ENCODE measurements around the gene GNL1. TPM values are rescaled to one million over a fixed set of nuclear protein-coding genes. Genes with fewer than 3 reads are reported as not detected.

GNL1 gene
- total and polyA plus RNA-seq, 2 of the 8 experiments (the other 6 are each of a cell fraction or from before 2014, with no cell fraction given), result 42.4 to 67.8 TPM

DNA sequence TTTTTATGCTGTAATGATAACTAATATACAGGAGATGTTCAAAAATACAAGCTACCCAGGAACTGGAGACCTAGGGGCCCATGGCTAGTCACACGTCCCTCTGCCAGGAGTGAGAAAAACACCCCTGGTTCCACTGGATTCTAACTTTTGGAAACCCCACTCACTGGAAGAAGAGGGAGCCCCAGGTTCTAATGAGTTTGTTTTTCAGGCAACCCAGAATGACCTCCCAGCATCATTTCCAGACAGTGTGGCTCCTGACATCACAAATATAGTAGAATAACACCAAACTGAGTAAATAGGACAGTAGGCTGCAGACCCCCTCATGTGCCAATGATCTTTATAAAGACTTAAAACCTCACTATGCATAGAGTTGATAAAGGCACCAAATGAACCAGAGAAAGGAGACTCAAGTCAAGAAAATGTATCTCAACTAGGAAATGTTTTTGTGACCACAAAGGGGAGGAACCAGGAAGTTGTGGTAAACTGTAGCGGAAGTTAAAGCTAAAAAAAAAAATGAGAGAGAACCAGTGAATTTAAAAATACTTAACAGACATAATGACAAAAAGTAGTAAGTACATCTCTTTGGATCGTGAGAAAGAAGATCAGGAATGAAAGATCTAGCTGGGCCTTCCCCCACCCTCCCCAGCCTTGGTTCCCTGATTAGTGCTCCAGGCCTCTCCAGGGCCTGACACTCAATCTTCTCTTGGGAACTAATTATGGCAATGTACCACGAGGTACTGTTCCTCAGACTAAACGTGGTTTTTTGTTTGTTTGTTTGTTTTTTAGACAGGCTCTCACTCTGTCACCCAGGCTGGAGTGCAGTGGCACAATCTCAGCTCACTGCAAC lies 47.2 kb downstream of the GNL1 start:
- Histone ChIP-seq H3K18ac (ENCODE audit: extremely low read depth, low read length) (no peak overlapping the region), H2BK15ac (ENCODE audit: low read length) (no peak overlapping the region), H4K91ac (replicated peaks; ENCODE audit: insufficient read length, low read length) (no peak overlapping the region), H3K79me2 (ENCODE audit: control insufficient read depth in 1 of 2, insufficient read depth in 2 of 2, low read length in 2 of 2) (no peaks in the 10 kb centered on the region), H4K5ac (ENCODE audit: insufficient read length, low read depth, low read length) (no peak overlapping the region), H3K4me3 (ENCODE audit: extremely low read depth in 1 of 4, insufficient read depth in 2 of 4, low read depth in 3 of 4, low read length in 4 of 4) (no peak overlapping the region), H2BK5ac (ENCODE audit: low read depth, low read length) (no peak overlapping the region), H3K23me2 (ENCODE audit: low read depth, low read length) (no peaks in the 10 kb centered on the region), H2AK5ac (ENCODE audit: low read depth, low read length) (no peak overlapping the region), H3K4me2 (ENCODE audit: insufficient read depth in 1 of 2, low read depth in 2 of 2, low read length in 2 of 2) (no peak overlapping the region), H3K4me1 (replicated peaks in 1 of 4; ENCODE audit: control insufficient read depth in 3 of 4, insufficient read depth in 4 of 4, low read length in 3 of 4) (0 out of 7 replicates have a peak, but pooled peaks cover 0 to 2% (median 0%) of the 10 kb centered on the region in 4 experiments), H3K27ac (ENCODE audit: low read depth, low read length) (no peak overlapping the region), H3K27me3 (replicated peaks in 1 of 4; ENCODE audit: control insufficient read depth in 3 of 4, extremely low read depth in 1 of 4, insufficient read depth in 3 of 4, low read length in 3 of 4) (no peaks in the 10 kb centered on the region), H3K36me3 (ENCODE audit: control insufficient read depth in 2 of 4, insufficient read depth in 4 of 4, low read length in 3 of 4) (no peaks in the 10 kb centered on the region), H2BK12ac (ENCODE audit: low read depth, low read length) (no peak overlapping the region), H4K8ac (ENCODE audit: extremely low read depth, insufficient read depth, low read length) (no peak overlapping the region), H3K4ac (replicated peaks; ENCODE audit: insufficient read length, low read depth, low read length) (no peak overlapping the region), H3K9me3 (ENCODE audit: insufficient read depth in 2 of 2, low read depth in 1 of 2, low read length in 1 of 2) (no peaks in the 10 kb centered on the region), H2BK20ac (ENCODE audit: low read length) (no peak overlapping the region), H2AFZ (ENCODE audit: low read length) (no peak overlapping the region), H3K9ac (replicated peaks in 1 of 4; ENCODE audit: extremely low read depth in 1 of 4, low read depth in 3 of 4, low read length in 3 of 4) (no peak overlapping the region), H3K23ac (ENCODE audit: insufficient read length) (no peak overlapping the region), H2BK120ac (replicated peaks; ENCODE audit: low read depth, low read length) (no peak overlapping the region), H3K79me1 (ENCODE audit: low read depth, low read length) (no peaks in the 10 kb centered on the region), H3K56ac (replicated peaks; ENCODE audit: insufficient read length, low read depth, low read length) (no peak overlapping the region), H3K14ac (ENCODE audit: insufficient read length) (no peak overlapping the region), H4K20me1 (replicated peaks in 1 of 2; ENCODE audit: control insufficient read depth in 1 of 2, insufficient read depth in 2 of 2, low read length in 2 of 2) (no peaks in the 10 kb centered on the region)
- DNase-seq (ENCODE audit: low read depth in 1 of 2, low spot score in 2 of 2) (no peak), FAIRE-seq (no peak)
- WGBS, 2 experiments (ENCODE audit: extremely low coverage in 1 of 2, insufficient coverage in 1 of 2, insufficient read length in 1 of 2, insufficient replicate concordance in 2 of 2, low coverage in 1 of 2, low lambda C conversion rate in 2 of 2, missing lambda C conversion rate in 1 of 2), result 66% methylated on average over 5 of the region's 5 CpGs; no CpG with 5 or more reads in 1 of the 2 experiments
- ChIA-PET CTCF (ENCODE audit: partially characterized antibody) (interaction anchor here (0.6 to 6.0 kb wide), 9 partner anchors 9 to 34 kb away, joined by 3 to 46 read pairs (median 4); no protein-coding TSS in a partner anchor), POLR2A (ENCODE audit: partially characterized antibody) (interaction anchor here (1.6 kb wide), 2 partner anchors 18 to 55 kb away, joined by 3 to 5 read pairs; no protein-coding TSS in a partner anchor)
- no peak for TF ChIP-seq CEBPB (IDR thresholded peaks at IDR 0.05; ENCODE audit: low read depth, low read length)
- no peak for TF ChIP-seq CREB1 (IDR thresholded peaks at IDR 0.05)
- TF ChIP-seq SP4 (IDR thresholded peaks at IDR 0.05; ENCODE audit: low read length), result no peak
- TF ChIP-seq FOSL1 (IDR thresholded peaks at IDR 0.05; ENCODE audit: insufficient read depth, low read depth, low read length), result no peak
- no peak for TF ChIP-seq SIRT6 (IDR thresholded peaks at IDR 0.05; ENCODE audit: low read length)
- no peak for TF ChIP-seq POLR2A (IDR thresholded peaks at IDR 0.05; ENCODE audit: control extremely low read depth in 1 of 2, low read depth in 2 of 2, low read length in 2 of 2)
- TF ChIP-seq, protein P1, sequence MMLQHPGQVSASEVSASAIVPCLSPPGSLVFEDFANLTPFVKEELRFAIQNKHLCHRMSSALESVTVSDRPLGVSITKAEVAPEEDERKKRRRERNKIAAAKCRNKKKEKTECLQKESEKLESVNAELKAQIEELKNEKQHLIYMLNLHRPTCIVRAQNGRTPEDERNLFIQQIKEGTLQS (IDR thresholded peaks at IDR 0.05; ENCODE audit: insufficient read depth, low read depth, low read length), result no peak
- TF ChIP-seq POU5F1 (IDR thresholded peaks at IDR 0.05; ENCODE audit: low read depth, low read length), result no peak
- no peak for TF ChIP-seq HDAC6 (IDR thresholded peaks at IDR 0.05; ENCODE audit: low read depth, low read length)
- TF ChIP-seq RXRA (IDR thresholded peaks at IDR 0.05; ENCODE audit: insufficient read depth, low read depth, low read length), result no peak
- no peak for TF ChIP-seq CBX8 (IDR thresholded peaks at IDR 0.05; ENCODE audit: borderline replicate concordance, low read depth, low read length)
- TF ChIP-seq, protein P2, sequence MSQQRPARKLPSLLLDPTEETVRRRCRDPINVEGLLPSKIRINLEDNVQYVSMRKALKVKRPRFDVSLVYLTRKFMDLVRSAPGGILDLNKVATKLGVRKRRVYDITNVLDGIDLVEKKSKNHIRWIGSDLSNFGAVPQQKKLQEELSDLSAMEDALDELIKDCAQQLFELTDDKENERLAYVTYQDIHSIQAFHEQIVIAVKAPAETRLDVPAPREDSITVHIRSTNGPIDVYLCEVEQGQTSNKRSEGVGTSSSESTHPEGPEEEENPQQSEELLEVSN (IDR thresholded peaks at IDR 0.05), result no peak

All from H1 (cell line).